ENCODE measurements around the gene FOXA2. TPM values are rescaled to one million over a fixed set of nuclear protein-coding genes. Genes with fewer than 3 reads are reported as not detected.

Gene FOXA2
- polyA plus RNA-seq, 6 donors from 2014 or later, result not detected

- Mint-ChIP-seq H3K9me3 (peaks cover 0 to 2% (median 0%) of the 10 kb centered on the region in 7 donors), H3K27ac (no peak overlapping the region), H3K36me3 (no peaks in the 10 kb centered on the region), H3K4me3 (no peak overlapping the region), H3K4me1 (no peaks in the 10 kb centered on the region), H3K27me3 (peaks cover 13 to 15% (median 14%) of the 10 kb centered on the region in 3 donors)
- DNase-seq (no peak), ATAC-seq (ENCODE audit: low read depth in 2 of 2) (no peak)
Observed at GRCh38 chr20:22536141-22536828, 48.1 kb downstream of the FOXA2 start.

DNA sequence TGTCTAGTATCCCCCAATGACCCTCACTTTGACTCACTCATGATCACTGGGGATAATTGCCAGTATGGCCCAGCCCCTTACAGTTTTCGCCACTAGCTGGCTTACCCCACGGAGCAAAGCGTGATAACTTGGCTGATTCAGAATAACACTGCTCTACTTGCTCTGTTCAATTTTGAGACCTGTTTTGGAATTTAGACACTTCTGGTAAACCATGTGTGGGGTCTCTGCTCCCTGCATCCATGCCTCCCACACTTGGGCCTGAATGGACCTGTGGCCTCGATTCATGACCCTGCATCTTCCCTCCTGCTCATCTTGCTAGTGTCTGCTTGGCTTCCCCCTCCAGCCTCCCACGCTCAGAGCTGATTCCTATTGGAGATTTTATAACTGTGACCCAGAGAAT, 48.9 kb downstream of the FOXA2 start:
- Mint-ChIP-seq H3K4me1 (no peaks in the 10 kb centered on the region), H3K4me3 (no peak overlapping the region), H3K36me3 (no peaks in the 10 kb centered on the region), H3K27me3 (peaks cover 13 to 23% (median 22%) of the 10 kb centered on the region in 3 donors), H3K27ac (no peak overlapping the region), H3K9me3 (peaks cover 0 to 2% (median 0%) of the 10 kb centered on the region in 7 donors)
- ATAC-seq (ENCODE audit: low read depth in 2 of 2) (no peak), DNase-seq (no peak)

- DNase-seq (no peak), ATAC-seq (ENCODE audit: low read depth in 2 of 2) (no peak)
- Mint-ChIP-seq H3K4me1 (no peaks in the 10 kb centered on the region), H3K4me3 (no peak overlapping the region), H3K27ac (no peak overlapping the region), H3K27me3 (peaks cover 14 to 23% (median 20%) of the 10 kb centered on the region in 3 donors), H3K36me3 (no peaks in the 10 kb centered on the region), H3K9me3 (peaks cover 0 to 2% (median 0%) of the 10 kb centered on the region in 7 donors)
Observed at GRCh38 chr20:22533823-22534751, 50.3 kb downstream of the FOXA2 start.

GRCh38 chr20:22532598-22532997, 51.8 kb downstream of the FOXA2 start:
- Mint-ChIP-seq H3K9me3 (peaks cover 0 to 2% (median 0%) of the 10 kb centered on the region in 7 donors), H3K4me1 (no peaks in the 10 kb centered on the region), H3K27ac (no peak overlapping the region), H3K4me3 (no peak overlapping the region), H3K27me3 (peaks cover 11 to 23% (median 16%) of the 10 kb centered on the region in 3 donors), H3K36me3 (no peaks in the 10 kb centered on the region)
- ATAC-seq (ENCODE audit: low read depth in 2 of 2) (no peak), DNase-seq (no peak)

DNA sequence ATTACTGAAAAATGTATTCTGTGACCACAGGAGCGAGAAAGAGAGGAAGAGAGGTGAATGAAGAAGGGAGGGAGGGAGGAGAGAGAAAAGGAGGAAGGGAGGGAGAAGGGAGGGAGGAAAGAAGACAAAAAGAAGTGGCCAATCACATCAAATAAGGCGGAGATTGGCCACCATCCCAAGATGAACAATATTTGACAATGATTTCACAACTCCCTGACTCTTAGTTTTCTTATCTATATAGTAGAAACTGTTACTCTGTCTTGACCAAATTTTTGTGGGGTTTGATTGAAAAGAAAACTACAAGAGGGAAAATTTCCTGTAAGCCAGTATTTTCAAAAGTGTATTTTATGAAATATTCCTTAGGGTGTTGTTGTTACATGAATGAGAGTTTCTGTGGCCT, 52.6 kb downstream of the FOXA2 start:
- Mint-ChIP-seq H3K9me3 (peaks cover 0 to 2% (median 0%) of the 10 kb centered on the region in 7 donors), H3K4me3 (no peak overlapping the region), H3K4me1 (no peaks in the 10 kb centered on the region), H3K36me3 (no peaks in the 10 kb centered on the region), H3K27me3 (peaks cover 11 to 17% (median 16%) of the 10 kb centered on the region in 3 donors), H3K27ac (no peak overlapping the region)
- no peak for ATAC-seq (ENCODE audit: low read depth in 2 of 2)
- no peak for DNase-seq

DNA sequence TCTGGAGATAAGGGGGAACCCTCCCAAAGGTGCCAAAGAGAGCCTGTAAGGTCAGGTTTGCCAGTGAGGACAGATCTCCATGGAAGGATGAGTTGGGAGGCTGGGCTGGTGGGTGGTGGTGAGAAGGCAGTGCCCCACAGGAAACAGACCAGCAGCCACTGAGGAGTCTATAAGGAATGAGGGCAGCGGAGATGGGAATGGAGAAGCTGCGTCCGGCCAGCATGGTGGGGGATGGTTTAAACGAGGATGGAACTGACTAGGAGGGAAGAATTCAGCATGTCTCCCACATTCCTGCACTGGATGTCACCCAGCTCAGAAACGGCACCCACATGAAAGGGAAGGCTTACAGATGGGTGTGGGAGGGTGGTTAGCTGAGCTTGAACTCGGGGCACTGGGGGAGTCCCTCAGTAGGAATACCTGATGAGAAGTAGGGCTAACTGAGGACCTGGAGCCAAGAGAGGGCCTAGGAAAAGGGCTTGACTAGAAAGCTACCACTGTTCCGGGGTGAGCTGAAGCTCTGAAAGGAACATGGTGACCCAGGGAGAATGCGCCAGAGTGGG, 53.2 kb downstream of the FOXA2 start:
- H3K4me3 Mint-ChIP-seq, result no peak overlapping the region
- peak overlapping the region in 2 of 6 donors; percentile 28 to 62 for H3K27ac Mint-ChIP-seq

More for the DNA sequence above, 53.2 kb downstream of the FOXA2 start:
- ATAC-seq (ENCODE audit: low read depth in 2 of 2) (no peak), DNase-seq (no peak)
- Mint-ChIP-seq H3K4me1 (no peaks in the 10 kb centered on the region), H3K36me3 (no peaks in the 10 kb centered on the region), H3K9me3 (peaks cover 0 to 2% (median 0%) of the 10 kb centered on the region in 7 donors), H3K27me3 (peaks cover 7 to 16% (median 11%) of the 10 kb centered on the region in 3 donors)

Data from naive B cell (primary cell).